Stimulated activated CD8-positive, alpha-beta memory T cell treated with anti-CD3 and anti-CD28 coated beads, Interleukin-15, amount 100 ng/mL, for 24 hours (primary cell): ENCODE measurements around the gene LTBP3.

Source experiments
- DNase-seq: peaks from one replicate; pipeline ENCODE4 v3.0.0-alpha.2; 2020; ENCODE audit warnings: low read depth

LTBP3 gene

GRCh38 chr11:65506772-65507505, 51.2 kb downstream of the LTBP3 start:
- DNase-seq: no peak

DNA sequence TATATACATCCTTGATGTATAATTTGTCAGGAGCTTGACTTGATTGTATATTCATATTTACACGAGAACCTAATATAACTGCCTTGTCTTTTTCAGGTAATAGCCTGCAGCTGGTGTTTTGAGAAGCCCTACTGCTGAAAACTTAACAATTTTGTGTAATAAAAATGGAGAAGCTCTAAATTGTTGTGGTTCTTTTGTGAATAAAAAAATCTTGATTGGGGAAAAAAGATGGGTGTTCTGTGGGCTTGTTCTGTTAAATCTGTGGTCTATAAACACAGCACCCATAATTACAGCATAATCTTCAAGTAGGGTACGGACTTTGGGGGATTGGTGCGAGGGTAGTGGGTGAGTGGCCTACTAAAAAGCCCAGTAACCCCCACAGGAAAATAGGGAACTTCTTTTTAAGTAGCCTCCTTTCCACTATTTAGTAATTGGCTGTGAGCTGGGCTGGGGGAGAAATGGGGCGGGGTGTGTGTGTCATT, 51.8 kb downstream of the LTBP3 start:
- DNase-seq: no peak

GRCh38 chr11:65505466-65506289, 52.5 kb downstream of the LTBP3 start:
- DNase-seq: no peak

GRCh38 chr11:65504674-65505465, 53.3 kb downstream of the LTBP3 start:
- no peak for DNase-seq

GRCh38 chr11:65503949-65504673, 54.0 kb downstream of the LTBP3 start:
- DNase-seq: no peak

DNA sequence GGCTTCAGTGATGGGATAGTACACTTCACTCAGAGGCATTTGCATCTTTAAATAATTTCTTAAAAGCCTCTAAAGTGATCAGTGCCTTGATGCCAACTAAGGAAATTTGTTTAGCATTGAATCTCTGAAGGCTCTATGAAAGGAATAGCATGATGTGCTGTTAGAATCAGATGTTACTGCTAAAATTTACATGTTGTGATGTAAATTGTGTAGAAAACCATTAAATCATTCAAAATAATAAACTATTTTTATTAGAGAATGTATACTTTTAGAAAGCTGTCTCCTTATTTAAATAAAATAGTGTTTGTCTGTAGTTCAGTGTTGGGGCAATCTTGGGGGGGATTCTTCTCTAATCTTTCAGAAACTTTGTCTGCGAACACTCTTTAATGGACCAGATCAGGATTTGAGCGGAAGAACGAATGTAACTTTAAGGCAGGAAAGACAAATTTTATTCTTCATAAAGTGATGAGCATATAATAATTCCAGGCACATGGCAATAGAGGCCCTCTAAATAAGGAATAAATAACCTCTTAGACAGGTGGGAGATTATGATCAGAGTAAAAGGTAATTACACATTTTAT, 54.7 kb downstream of the LTBP3 start:
- DNase-seq: no peak

- no peak for DNase-seq
Measured at GRCh38 chr11:65502555-65503367, 55.4 kb downstream of the LTBP3 start.

GRCh38 chr11:65502274-65502554, 55.9 kb downstream of the LTBP3 start:
- DNase-seq: no peak

DNA sequence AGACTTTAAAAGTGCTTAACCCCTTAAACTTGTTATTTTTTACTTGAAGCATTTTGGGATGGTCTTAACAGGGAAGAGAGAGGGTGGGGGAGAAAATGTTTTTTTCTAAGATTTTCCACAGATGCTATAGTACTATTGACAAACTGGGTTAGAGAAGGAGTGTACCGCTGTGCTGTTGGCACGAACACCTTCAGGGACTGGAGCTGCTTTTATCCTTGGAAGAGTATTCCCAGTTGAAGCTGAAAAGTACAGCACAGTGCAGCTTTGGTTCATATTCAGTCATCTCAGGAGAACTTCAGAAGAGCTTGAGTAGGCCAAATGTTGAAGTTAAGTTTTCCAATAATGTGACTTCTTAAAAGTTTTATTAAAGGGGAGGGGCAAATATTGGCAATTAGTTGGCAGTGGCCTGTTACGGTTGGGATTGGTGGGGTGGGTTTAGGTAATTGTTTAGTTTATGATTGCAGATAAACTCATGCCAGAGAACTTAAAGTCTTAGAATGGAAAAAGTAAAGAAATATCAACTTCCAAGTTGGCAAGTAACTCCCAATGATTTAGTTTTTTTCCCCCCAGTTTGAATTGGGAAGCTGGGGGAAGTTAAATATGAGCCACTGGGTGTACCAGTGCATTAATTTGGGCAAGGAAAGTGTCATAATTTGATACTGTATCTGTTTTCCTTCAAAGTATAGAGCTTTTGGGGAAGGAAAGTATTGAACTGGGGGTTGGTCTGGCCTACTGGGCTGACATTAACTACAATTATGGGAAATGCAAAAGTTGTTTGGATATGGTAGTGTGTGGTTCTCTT, 56.5 kb downstream of the LTBP3 start:
- DNase-seq: no peak

DNA sequence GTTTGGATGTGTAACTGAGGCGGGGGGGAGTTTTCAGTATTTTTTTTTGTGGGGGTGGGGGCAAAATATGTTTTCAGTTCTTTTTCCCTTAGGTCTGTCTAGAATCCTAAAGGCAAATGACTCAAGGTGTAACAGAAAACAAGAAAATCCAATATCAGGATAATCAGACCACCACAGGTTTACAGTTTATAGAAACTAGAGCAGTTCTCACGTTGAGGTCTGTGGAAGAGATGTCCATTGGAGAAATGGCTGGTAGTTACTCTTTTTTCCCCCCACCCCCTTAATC, 57.0 kb downstream of the LTBP3 start:
- no peak for DNase-seq

DNA sequence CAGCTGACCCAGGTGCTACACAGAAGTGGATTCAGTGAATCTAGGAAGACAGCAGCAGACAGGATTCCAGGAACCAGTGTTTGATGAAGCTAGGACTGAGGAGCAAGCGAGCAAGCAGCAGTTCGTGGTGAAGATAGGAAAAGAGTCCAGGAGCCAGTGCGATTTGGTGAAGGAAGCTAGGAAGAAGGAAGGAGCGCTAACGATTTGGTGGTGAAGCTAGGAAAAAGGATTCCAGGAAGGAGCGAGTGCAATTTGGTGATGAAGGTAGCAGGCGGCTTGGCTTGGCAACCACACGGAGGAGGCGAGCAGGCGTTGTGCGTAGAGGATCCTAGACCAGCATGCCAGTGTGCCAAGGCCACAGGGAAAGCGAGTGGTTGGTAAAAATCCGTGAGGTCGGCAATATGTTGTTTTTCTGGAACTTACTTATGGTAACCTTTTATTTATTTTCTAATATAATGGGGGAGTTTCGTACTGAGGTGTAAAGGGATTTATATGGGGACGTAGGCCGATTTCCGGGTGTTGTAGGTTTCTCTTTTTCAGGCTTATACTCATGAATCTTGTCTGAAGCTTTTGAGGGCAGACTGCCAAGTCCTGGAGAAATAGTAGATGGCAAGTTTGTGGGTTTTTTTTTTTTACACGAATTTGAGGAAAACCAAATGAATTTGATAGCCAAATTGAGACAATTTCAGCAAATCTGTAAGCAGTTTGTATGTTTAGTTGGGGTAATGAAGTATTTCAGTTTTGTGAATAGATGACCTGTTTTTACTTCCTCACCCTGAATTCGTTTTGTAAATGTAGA, 57.6 kb downstream of the LTBP3 start:
- DNase-seq: no peak

DNA sequence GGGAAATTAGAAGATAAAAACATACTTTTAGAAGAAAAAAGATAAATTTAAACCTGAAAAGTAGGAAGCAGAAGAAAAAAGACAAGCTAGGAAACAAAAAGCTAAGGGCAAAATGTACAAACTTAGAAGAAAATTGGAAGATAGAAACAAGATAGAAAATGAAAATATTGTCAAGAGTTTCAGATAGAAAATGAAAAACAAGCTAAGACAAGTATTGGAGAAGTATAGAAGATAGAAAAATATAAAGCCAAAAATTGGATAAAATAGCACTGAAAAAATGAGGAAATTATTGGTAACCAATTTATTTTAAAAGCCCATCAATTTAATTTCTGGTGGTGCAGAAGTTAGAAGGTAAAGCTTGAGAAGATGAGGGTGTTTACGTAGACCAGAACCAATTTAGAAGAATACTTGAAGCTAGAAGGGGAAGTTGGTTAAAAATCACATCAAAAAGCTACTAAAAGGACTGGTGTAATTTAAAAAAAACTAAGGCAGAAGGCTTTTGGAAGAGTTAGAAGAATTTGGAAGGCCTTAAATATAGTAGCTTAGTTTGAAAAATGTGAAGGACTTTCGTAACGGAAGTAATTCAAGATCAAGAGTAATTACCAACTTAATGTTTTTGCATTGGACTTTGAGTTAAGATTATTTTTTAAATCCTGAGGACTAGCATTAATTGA, 58.3 kb downstream of the LTBP3 start:
- DNase-seq: no peak

DNA sequence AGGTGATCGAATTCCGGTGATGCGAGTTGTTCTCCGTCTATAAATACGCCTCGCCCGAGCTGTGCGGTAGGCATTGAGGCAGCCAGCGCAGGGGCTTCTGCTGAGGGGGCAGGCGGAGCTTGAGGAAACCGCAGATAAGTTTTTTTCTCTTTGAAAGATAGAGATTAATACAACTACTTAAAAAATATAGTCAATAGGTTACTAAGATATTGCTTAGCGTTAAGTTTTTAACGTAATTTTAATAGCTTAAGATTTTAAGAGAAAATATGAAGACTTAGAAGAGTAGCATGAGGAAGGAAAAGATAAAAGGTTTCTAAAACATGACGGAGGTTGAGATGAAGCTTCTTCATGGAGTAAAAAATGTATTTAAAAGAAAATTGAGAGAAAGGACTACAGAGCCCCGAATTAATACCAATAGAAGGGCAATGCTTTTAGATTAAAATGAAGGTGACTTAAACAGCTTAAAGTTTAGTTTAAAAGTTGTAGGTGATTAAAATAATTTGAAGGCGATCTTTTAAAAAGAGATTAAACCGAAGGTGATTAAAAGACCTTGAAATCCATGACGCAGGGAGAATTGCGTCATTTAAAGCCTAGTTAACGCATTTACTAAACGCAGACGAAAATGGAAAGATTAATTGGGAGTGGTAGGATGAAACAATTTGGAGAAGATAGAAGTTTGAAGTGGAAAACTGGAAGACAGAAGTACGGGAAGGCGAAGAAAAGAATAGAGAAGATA, 59.0 kb downstream of the LTBP3 start, which contains the start of gene MALAT1:
Gene MALAT1, plus strand, starts transcription at position 69 of the 736 bp plus-strand sequence.
- peak; percentile 92 for DNase-seq

GRCh38 chr11:65498727-65498976, 59.5 kb downstream of the LTBP3 start:
- no peak for DNase-seq

GRCh38 chr11:65498042-65498726, 60.0 kb downstream of the LTBP3 start:
- DNase-seq: no peak

DNA sequence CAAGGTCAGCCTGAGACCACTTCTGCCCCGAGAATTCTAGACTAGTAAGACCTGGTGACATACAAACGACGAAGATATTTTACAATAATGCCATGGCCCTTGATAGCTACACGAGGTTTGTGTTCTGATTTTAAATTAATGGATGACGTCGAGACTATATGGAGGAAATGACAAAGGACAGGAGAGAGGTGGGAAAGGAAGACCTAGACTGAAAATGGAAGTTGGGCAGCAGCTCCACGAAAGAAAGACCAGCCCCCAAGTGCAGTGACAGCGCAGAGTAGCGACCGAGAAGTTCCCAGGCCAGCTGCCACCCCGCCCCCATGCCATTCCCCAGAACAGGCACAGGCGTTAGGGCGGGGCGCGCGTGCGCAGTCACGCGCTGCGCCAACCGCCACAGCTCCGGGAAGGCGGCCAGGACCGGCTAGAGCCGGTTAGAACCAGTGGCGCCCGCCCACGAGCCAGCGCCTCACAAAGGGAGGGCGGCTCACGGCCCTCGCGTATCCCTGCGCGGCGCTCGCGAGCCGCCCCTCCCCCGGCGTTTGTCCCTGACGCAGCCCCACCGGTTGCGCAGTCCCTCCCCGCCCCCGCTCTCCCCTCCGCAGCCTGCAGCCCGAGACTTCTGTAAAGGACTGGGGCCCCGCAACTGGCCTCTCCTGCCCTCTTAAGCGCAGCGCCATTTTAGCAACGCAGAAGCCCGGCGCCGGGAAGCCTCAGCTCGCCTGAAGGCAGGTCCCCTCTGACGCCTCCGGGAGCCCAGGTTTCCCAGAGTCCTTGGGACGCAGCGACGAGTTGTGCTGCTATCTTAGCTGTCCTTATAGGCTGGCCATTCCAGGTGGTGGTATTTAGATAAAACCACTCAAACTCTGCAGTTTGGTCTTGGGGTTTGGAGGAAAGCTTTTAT, 60.8 kb downstream of the LTBP3 start:
- peak; percentile 98 for DNase-seq
